GM20431 (cell line): ENCODE data around the gene FGF14.
"Not testable (repeated sequence)": the region's sequence is repeated elsewhere in the genome, so short reads cannot be mapped to it uniquely, and the experiment has no call there.

ENCODE experiments used
- in situ Hi-C: fragments of 300-500 bp; cut with MseI, MboI; formaldehyde crosslinking; loops from one replicate; pipeline ENCODE4 v1.15.0; 2020; ENCODE audit warnings: low sequenced_read_pairs; ENCODE audit not compliant: unreplicated experiment

FGF14 gene

GRCh38 chr13:102147353-102147752 lies 254.5 kb downstream of the FGF14 start:
- in situ Hi-C loops, result no loop called here

DNA sequence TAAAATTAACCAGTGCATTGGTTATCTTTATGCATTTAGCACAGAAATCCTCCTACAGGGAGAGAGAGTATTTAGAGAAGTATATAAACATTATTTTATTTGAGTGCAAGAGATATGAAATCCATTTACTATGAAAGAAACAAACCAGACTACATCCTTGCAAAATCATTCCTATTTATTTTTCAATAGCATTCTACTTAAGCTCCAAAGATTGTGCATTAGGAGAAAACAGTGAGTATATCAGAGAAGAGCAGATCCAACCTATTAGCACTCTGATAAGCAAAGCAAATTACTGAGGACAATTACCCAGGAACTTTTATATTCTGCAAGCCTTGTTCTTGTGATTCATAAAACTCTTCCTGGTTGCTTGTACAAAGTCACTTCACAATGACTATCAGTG lies 256.1 kb downstream of the FGF14 start:
- in situ Hi-C loops, result no loop called here

- in situ Hi-C loops, result no loop called here
Observed at GRCh38 chr13:102142473-102142826, 259.4 kb downstream of the FGF14 start.

- in situ Hi-C loops, result no loop called here
Observed at GRCh38 chr13:102141625-102142472, 260.0 kb downstream of the FGF14 start.

GRCh38 chr13:102139626-102140025 lies 262.2 kb downstream of the FGF14 start:
- in situ Hi-C loops, result no loop called here

GRCh38 chr13:102138635-102139190 lies 263.1 kb downstream of the FGF14 start:
- in situ Hi-C loops, result no loop called here

DNA sequence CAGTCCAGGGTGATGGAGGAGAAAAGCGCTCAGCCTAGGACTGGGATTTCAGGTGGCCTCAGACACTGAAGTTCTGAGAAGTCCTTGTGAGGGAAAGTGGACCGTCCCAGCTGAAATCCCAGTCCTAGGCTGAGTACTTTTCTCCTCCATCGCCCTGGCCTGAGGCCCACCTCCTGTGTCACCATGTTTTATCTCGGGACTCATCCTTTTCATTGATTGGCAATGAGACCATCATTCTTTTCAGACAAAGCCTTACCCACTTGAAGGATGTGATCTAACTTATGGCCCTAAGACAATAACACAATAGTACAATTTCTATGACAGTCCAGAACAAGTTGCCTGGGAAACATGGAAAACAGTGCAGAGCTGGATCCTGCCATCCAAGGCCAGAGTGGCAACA lies 263.9 kb downstream of the FGF14 start:
- in situ Hi-C loops, result not testable (repeated sequence)

DNA sequence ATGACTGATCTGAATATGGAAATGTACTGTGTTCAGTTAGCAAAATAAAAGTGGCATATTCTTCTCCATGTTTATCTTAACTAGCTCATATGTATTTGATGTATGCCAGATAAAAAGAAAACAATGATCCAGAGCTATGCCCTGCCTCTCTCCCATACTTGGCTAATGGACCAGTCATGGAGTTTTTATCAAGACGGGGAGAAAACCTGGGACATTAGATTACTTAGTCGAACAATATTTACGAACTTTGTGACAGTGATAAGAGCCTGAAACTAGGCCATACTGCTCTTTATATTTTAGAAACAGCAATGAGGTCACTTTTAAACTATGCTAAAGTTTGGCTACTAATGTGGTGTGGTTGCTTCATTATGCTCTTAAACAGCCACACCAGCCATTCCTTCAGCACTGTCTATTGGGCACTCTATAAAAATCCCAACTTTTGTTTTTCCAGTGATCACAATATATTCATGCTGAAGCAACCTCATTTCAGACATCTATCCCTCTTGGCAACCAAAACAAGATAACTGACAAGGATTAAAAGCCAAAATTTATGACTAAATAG lies 265.0 kb downstream of the FGF14 start:
- in situ Hi-C loops, result no loop called here

DNA sequence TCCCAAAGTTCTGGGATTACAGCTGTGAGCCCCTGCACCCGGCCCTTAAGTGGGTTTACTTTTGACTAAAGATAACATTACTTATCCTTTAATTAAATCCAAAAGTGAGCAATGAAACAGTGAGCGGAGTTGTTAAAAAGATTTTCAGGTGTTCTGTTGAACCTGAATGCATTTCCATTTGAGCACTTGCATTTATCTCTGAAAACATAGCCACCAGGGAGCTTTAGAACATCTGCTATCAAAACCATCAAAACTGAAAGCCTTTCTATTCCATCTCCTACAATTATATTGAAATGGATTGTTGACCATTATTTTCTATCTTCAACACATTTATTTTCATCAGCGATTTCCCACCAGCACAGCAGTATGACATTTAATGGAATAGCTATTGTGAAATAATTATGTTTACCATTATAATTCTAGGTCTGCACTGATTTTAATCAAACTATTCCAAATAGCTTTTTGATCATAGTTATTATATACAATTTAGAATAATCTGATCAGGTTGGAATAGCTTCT lies 269.0 kb downstream of the FGF14 start:
- in situ Hi-C loops, result no loop called here

- in situ Hi-C loops, result no loop called here
Observed at GRCh38 chr13:102131246-102131645, 270.6 kb downstream of the FGF14 start.

- in situ Hi-C loops, result no loop called here
Observed at GRCh38 chr13:102128216-102128810, 273.5 kb downstream of the FGF14 start.

DNA sequence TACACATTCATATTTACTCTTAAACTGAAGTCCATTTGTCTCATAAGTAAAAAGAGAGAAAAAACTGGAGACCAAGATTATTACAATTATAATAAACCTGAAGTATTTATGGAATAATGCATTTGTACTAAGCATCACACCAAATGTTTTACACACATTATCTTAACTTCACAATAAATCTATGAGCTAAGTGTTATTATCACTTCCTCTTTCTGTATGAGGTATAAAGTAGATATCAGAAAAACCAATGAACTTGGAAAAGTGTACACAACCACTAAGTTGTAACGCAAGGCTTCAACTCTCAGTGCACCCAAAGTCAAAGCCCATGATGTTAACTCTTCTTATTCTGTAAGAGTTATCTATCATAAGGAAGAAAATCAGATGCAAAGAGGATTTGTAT lies 274.7 kb downstream of the FGF14 start:
- in situ Hi-C loops, result no loop called here

DNA sequence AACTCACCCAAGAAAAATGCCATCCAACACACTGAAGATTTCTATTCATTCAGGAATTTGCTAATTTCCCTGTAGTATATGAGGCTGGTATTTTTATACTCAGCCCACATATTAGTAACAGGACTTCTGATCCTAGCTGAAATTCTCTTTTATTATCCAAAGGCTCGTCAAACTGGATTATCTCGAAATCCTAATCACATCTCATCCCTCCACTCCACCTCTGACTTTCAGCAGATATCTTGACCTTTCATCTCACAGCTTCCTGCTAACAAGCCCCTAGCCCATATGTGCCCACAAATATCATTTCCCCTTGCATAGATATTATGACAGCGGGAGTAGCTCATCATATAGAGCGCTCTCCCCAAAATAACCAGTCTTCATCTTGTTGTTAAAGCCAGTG lies 279.7 kb downstream of the FGF14 start:
- in situ Hi-C loops, result no loop called here

- in situ Hi-C loops, result no loop called here
Observed at GRCh38 chr13:102117175-102117831, 284.5 kb downstream of the FGF14 start.

DNA sequence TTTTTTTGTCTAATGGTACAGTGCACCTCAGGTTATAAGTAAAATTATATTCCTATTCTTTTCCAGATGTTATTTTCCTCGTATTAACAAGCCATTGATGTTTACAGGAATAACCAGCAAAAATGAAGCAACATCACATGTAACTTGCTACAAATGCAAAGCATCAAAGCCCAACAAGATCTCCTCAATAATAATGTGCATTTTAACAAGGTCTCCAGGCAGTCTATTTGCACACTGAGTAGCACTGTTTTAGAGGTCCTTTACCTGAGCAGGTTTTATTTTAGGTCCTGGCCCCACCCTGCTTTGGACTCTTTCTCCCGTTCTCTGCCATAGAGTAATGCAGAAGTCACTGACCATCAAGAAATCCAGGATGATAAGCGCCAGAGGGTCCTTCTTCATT lies 298.4 kb downstream of the FGF14 start:
- in situ Hi-C loops, result no loop called here

DNA sequence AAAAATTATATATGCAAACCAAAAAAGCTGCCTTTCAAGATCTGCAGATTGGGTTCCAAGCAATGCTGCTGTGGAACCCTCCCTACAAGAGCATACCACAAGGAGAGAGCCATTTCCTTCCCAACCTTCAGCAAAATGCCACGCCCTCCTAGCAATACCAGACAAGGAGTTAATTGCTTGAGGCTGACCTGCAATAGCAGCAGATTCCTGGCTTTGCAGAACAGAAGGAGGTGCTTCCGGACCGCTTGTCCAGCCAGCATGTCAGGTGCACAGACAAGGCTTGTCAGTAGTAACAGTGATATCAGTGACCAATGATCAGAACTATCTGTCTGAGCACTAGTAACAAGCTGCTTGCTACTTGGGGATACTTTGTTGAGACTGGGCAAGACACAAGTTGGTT lies 301.6 kb downstream of the FGF14 start:
- in situ Hi-C loops, result no loop called here

GRCh38 chr13:102097708-102098107 lies 304.1 kb downstream of the FGF14 start:
- in situ Hi-C loops, result no loop called here

DNA sequence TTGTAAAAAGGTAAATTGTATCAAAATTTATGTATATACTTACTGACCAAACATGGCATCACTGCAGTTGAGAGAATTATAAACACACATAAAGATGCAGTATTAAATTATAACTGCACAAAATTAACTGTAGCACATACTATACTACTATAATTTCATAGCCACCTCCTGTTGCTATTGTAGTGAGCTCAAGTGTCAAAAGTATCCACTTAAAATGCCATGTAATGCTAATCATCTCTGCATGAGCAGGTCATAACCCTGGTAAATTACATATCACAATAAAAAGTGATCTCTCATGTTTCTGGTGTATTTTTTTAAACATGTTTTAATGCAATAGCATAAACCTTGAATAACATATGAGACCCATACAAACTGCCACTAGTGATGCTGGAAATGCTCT lies 308.6 kb downstream of the FGF14 start:
- in situ Hi-C loops, result not testable (repeated sequence)

DNA sequence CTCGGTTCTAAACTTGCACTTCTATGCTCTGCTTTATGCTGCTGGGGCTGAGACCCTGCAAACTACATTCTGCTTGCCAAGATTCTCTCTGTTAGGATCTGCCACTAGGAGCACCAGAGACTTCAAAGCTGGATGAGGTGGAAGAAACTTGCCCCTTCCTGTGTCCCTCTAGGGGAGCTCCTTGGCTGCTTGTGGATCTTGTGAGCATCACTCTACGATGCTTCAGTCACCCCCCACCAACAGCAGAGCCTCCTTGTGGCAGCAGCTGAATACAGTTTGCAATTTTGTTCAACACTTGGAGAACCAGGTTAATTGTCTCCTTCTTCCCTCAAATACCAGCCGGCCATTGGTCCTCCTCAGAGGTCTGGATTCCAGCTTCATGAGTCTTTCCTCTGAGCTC lies 310.6 kb downstream of the FGF14 start:
- in situ Hi-C loops, result no loop called here

- in situ Hi-C loops, result no loop called here
Observed at GRCh38 chr13:102090532-102090931, 311.3 kb downstream of the FGF14 start.

GRCh38 chr13:102089722-102090121 lies 312.1 kb downstream of the FGF14 start:
- in situ Hi-C loops, result no loop called here
